ENCODE measurements around the gene NRF1.
A peak's percentile ranks its signal among the peaks of the same experiment; 100 is the strongest.

Gene NRF1

DNA sequence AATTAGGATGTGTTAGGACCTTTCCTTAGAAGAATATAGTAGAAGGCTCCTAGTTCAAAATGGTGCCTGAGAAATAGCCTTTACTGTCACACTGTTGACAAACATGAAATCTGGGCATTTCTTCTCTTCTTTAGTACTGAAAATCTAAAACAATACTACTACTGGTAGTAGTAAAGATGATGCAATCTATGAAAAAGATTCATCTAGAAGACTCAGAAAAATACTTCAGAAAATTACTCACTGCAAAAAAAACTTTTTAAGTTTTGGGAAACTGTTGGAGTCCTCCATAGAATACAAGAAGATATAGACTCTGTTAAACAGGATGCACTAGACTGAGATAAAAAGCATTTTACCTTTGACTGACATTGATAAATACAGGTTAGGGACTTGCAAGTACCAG lies 67.1 kb downstream of the NRF1 start:
- peaks cover 24% of the 10 kb centered on the region for H3K36me3 Mint-ChIP-seq

DNA sequence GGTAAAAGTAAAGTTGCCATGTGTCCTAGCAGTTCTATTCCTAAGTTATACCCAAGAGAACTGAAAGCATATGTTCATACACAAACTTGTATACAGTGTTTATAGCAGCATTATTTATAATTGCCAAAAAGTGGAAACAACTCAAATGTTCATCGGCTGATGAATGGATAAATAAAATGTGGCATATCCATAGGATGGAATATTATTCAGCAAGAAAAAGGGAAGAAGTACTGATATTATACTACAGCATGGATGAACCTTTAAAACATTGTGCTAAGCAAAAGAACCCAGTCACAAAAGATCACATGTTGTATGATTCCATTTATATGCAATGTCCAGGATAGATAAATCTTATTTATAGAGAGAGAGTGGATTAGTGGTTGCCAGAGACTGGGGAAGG lies 68.9 kb downstream of the NRF1 start:
- Mint-ChIP-seq H3K9me3 (peaks cover under 1% of the 10 kb centered on the region), H3K4me3 (no peak overlapping the region), H3K27ac (no peak overlapping the region), H3K27me3 (no peaks in the 10 kb centered on the region), H3K4me1 (no peaks in the 10 kb centered on the region), H3K36me3 (peaks cover 17% of the 10 kb centered on the region)

More for the DNA sequence above, 67.1 kb downstream of the NRF1 start:
- Mint-ChIP-seq H3K4me3 (no peak overlapping the region), H3K4me1 (no peaks in the 10 kb centered on the region), H3K27me3 (no peaks in the 10 kb centered on the region), H3K27ac (no peak overlapping the region), H3K9me3 (peaks cover 8% of the 10 kb centered on the region)

DNA sequence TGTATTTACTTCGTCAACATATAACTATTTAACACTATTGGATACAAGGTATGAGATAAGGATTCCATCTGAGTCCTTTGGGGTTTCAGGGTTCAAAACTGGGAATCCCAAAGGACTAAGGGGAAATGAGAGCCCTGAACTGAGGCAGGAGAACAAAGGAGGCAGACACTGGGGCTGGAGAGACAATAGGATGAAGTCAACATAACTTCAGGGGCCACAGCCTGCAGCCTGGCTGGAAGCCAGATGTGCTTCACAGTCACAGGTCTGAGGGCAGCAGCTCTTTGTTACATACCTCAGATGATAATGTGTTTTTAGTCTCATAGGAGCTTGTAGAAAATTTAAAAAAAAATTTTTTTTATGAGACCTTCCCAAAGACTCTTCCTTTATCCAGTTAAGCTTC lies 73.3 kb downstream of the NRF1 start:
- Mint-ChIP-seq H3K27me3 (no peaks in the 10 kb centered on the region), H3K4me3 (no peak overlapping the region), H3K36me3 (peaks cover 6% of the 10 kb centered on the region), H3K27ac (no peak overlapping the region), H3K9me3 (no peaks in the 10 kb centered on the region), H3K4me1 (no peaks in the 10 kb centered on the region)

DNA sequence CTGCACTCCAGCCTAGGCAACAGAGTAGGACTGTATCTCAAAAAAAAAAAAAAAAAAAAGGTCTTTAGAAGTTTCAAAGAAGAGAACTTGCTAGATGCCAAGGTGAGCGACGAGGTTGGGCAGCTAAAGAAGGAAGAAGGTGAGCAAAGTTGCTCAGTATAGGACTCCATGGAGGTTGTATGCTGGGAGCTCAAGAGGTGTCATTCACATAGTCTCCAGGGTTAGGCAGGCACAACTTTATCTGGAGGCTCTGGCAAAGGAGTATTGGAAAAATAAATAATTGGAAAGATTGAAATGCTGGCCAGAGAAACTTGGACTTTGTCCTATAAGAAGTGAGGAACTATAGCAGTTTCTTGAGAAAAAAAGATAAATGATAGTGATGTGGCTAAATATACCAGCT lies 74.5 kb downstream of the NRF1 start:
- Mint-ChIP-seq H3K36me3 (peaks cover 1% of the 10 kb centered on the region), H3K27me3 (no peaks in the 10 kb centered on the region), H3K27ac (no peak overlapping the region), H3K4me1 (no peaks in the 10 kb centered on the region), H3K9me3 (no peaks in the 10 kb centered on the region), H3K4me3 (no peak overlapping the region)

DNA sequence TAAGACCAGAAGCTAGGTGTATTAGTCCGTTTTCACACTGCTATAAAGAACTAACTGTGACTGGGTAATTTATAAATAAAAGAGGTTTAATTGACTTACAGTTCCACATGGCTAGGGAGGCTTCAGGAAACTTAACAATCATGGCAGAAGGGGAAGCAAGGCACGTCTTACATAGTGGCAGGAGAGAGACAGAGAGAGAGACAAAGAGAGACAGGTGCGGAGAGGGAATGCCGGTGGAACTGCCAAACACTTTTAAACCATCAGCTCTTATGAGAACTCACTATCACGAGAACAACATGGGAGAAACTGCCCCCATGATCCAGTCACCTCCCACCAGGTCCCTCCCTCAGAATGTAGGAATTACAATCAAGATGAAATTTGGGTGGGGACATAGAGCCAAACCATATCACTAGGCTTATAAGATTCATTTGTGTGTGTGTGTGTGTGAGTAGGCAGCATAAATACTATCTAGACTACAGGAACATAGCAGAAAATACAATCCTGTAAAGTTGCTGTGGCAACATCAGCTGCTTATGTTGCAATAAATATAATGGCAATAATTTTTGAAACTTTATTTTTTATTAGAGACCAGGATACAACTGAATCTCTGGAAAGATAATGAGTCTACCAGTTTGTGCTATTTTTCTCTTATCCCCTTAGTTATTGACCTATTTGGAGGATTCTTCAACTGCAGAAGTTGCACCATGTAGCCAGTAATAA lies 77.1 kb downstream of the NRF1 start:
- no peak overlapping the region for H3K27ac Mint-ChIP-seq
- no peaks in the 10 kb centered on the region for H3K27me3 Mint-ChIP-seq
- no peaks in the 10 kb centered on the region for H3K9me3 Mint-ChIP-seq
- no peaks in the 10 kb centered on the region for H3K4me1 Mint-ChIP-seq
- H3K4me3 Mint-ChIP-seq: no peak overlapping the region
- H3K36me3 Mint-ChIP-seq: peaks cover 12% of the 10 kb centered on the region

DNA sequence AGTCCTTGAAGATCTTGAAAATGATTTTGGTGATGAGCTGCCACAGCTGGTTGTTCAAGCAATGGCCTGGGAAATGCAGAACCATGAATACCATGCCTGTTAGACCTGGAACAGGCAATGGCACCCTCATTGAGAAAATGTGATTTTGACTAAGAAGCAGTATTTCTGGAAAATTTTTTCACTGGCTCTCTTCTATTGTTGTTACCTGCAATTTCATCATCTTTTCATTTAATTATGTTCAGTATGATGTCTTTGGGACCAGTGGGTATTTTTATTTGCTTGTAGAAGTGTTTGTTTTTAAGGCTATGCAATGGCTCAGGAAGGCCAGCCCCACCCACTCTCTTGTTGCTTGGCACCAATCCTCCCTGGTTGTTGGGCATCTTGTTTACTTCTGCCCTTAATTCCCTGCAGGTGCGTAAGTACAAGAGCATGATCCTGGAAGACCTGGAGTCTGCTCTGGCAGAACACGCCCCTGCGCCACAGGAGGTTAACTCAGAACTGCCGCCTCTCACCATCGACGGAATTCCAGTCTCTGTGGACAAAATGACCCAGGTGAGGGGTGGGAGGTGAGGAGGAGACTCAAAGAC lies 78.6 kb downstream of the NRF1 start:
- H3K27me3 Mint-ChIP-seq: no peaks in the 10 kb centered on the region

DNA sequence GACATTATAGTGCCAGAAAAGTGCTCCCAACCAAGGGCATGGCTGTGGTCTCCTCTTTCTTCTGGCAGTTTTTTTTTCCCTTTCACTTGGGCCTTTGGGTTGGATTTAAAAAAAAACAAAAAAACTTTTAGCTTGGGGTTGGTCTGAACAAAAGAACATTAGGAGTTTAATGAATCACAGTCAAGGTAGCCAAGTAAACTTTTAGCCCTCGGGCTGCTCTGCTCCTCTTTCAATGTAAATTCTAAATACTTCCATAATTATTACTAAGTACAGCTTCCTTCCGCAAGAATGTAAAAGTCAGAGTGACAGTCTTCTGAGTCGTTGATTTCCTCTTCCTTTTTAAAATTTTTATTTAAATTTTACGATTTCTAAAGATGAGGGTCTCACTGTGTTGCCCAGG lies 79.2 kb downstream of the NRF1 start:
- Mint-ChIP-seq H3K36me3 (peaks cover 13% of the 10 kb centered on the region), H3K9me3 (no peaks in the 10 kb centered on the region), H3K4me3 (no peak overlapping the region), H3K4me1 (no peaks in the 10 kb centered on the region), H3K27ac (no peak overlapping the region), H3K27me3 (no peaks in the 10 kb centered on the region)

More for the DNA sequence above, 78.6 kb downstream of the NRF1 start:
- Mint-ChIP-seq H3K9me3 (no peaks in the 10 kb centered on the region), H3K36me3 (peaks cover 13% of the 10 kb centered on the region), H3K4me1 (no peaks in the 10 kb centered on the region), H3K27ac (no peak overlapping the region), H3K4me3 (no peak overlapping the region)

DNA sequence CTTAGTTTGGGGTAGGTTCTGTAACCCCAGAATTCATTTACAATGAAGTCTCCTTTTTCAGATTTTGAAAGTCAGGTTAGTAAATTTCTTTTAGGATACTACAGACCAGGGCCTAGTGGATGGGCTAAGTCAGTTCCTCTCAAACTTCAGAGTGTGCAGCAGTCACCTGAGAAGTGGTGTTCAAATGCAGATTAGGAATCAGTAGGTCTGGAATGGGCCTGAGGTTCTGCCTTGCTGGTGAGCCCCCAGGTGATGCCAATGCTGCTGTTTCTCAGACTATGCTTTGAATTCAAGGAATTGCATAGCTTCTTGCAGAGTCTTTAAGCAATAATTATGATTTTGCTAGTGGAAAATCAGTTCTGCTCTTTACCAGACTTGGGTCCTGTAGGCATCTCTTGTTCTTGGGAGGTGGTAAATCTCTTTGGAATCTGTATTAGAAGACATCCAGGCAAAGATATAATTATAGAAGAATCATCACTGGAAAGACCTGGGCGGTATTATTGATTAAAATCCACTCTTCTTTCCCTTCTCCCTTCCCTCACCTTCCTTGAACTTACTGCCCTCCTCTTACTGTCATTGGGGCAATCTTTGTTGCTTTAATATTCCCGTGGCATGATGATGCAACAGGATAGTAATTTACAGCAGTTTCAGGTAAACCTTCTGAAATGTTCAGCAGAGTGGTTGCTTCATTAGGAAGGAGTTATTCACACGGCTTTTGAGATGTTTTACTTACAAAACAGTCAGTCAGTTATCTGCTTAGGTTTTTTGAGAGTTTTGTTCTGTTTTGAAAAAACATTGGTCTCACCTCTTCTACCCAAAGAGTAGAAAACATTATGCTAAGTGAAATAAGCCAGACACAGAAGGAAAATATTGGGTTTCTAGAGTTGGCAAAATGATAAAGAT lies 87.2 kb downstream of the NRF1 start:
- H3K27me3 Mint-ChIP-seq: no peaks in the 10 kb centered on the region
- H3K27ac Mint-ChIP-seq: peak overlapping the region; percentile 72

DNA sequence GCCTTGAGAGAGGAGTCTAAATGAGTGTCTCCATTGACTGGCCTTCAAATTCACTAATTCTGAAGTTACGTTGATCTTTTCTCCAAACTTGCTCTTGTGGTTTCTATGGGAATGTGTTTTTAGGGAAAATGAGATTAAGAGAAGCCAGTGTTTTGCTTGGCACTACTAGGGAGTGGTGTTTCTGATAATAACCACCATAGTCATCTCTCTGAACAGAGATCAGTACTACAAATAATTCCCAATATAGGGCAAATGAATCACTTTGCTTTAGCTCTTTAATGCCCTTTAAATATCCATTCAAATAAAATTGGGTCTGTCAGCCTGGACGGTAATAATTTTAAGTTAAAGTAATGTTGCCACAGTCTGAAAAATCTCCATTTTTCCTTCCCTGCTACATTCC lies 90.8 kb downstream of the NRF1 start:
- no peaks in the 10 kb centered on the region for H3K27me3 Mint-ChIP-seq
- no peaks in the 10 kb centered on the region for H3K9me3 Mint-ChIP-seq
- no peak overlapping the region for H3K4me3 Mint-ChIP-seq
- H3K36me3 Mint-ChIP-seq: peaks cover 9% of the 10 kb centered on the region
- H3K4me1 Mint-ChIP-seq: peaks cover 17% of the 10 kb centered on the region
- H3K27ac Mint-ChIP-seq: no peak overlapping the region

More for the DNA sequence above, 87.2 kb downstream of the NRF1 start:
- Mint-ChIP-seq H3K9me3 (no peaks in the 10 kb centered on the region), H3K4me3 (no peak overlapping the region), H3K4me1 (peaks cover 4% of the 10 kb centered on the region), H3K36me3 (peaks cover 3% of the 10 kb centered on the region)

DNA sequence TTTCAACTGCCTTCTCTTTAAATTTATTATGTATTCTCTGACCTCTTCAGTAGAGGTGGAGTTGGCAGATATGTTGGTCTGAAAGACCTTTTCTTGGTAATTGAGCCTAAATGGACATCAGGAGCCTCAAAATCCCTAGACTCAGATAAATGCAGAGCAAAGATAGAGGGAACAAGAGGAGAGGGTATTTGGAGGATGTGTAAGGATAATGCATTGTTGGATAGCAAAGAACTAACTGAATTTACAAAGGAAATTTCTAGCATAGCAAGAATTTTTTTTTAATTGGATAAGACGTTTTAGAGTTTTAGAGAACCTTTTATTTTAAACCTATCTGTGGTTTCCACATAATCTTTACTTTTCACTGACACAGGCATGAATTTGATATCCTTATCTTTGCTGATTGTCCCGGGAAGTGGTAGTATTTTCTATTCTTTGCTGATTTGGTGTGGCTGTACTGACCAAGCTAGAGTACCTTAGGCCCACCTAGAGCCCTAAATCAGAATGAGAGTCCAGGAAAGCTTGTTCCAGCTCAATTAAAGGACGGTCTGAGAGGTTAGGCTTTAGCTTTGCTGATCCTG lies 91.3 kb downstream of the NRF1 start:
- Mint-ChIP-seq H3K27me3 (no peaks in the 10 kb centered on the region), H3K4me1 (peaks cover 22% of the 10 kb centered on the region), H3K4me3 (no peak overlapping the region), H3K9me3 (no peaks in the 10 kb centered on the region), H3K36me3 (peaks cover 9% of the 10 kb centered on the region), H3K27ac (no peak overlapping the region)

DNA sequence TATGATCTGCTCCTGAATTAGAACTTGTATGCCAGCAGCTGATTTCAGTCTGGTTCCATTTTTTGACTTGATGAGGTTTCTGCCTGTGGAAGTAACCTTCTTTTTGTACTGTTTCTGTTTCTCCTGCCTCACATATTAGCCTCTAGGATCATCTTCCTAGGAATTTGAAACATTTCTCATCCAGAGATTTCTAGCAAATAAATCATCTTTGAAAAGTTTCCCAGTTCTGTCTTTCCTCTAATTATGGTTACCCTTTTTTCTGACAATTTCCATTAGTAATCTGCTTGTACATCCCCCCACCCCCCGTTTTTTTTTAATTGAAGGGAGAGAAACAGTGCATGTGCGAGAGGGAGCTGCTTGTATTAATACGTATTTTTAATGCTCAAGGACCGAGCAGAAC lies 92.2 kb downstream of the NRF1 start:
- no peaks in the 10 kb centered on the region for H3K9me3 Mint-ChIP-seq
- peaks cover 26% of the 10 kb centered on the region for H3K4me1 Mint-ChIP-seq
- peak overlapping the region; percentile 6 for H3K27ac Mint-ChIP-seq
- no peak overlapping the region for H3K4me3 Mint-ChIP-seq
- H3K36me3 Mint-ChIP-seq: peaks cover 9% of the 10 kb centered on the region
- H3K27me3 Mint-ChIP-seq: no peaks in the 10 kb centered on the region

DNA sequence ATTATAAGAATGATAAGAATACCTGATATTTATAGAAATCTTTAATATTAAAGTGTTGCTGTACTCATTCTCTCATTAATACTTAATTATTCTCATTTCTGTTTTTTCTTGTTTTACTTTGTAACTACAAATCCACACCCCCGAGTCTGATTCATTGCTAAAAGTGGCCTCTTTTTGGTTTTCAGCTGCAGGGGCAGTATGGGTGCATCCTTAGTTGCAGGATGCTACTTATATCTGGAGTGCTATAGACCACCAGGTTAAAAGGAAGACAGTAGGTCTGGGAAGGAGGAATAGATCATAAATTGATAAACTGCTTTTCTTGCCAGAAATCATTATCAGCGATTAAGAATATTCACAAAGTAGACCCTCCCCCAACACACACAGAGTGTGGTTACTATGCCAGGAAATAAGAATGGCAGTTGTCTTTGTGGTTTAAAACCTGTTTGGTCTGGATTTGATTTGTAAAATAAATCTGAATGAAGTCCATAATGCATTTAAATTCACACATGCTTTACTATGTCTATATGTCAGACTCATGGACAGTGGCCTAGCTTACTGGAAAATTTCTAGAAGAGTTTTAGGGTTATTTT lies 96.5 kb downstream of the NRF1 start:
- Mint-ChIP-seq H3K36me3 (peaks cover 16% of the 10 kb centered on the region), H3K4me1 (peaks cover 22% of the 10 kb centered on the region), H3K4me3 (no peak overlapping the region), H3K9me3 (no peaks in the 10 kb centered on the region), H3K27ac (no peak overlapping the region), H3K27me3 (no peaks in the 10 kb centered on the region)

DNA sequence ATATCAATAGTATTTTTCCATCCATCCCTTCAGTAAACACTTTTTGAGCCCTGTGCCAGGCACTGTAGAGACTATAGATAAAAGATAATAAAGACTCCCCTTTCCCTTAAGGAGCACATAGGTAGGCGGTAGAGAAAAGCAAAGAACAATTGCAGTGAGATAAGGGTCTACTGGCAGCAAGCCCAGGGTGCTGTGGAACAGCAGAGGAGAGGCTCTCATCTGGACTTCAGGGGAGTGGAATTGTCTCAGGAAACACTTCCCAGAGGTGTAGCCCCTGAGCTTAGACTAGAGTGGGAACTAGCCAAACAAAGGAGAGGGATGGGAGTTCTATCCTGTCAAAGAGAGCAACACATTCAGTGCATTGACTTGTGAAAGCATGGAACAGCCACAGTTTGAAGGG lies 102.0 kb downstream of the NRF1 start:
- Mint-ChIP-seq H3K4me1 (no peaks in the 10 kb centered on the region), H3K27ac (no peak overlapping the region), H3K27me3 (no peaks in the 10 kb centered on the region), H3K4me3 (no peak overlapping the region), H3K36me3 (peaks cover 21% of the 10 kb centered on the region), H3K9me3 (no peaks in the 10 kb centered on the region)

DNA sequence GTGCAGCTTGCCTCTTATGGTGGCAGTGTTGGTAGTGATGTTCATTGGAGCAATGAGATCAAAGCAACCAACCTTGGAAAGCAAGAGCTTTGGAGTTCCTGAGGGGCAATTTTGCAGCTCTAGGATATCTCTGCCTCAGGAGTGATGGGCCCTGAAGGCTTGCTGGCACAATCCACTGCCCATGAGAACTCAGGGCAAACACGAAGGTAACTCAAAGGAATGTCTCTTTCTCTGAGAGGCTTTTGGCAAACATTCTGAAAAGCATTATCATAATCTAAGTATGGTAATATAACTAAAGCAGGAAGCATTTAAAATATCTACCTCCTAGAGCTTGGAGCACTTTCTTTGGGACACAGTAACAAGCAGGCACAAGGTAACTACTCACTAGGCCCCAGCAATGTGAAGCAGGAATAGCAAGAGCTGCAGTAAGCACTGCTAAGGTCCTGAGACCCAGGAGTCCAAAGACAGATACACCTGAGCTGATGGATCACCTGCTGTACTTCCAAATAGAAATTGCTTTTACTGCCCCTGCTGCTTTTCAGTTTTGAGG lies 103.1 kb downstream of the NRF1 start:
- no peaks in the 10 kb centered on the region for H3K9me3 Mint-ChIP-seq
- no peak overlapping the region for H3K4me3 Mint-ChIP-seq
- no peaks in the 10 kb centered on the region for H3K4me1 Mint-ChIP-seq
- no peaks in the 10 kb centered on the region for H3K27me3 Mint-ChIP-seq
- H3K27ac Mint-ChIP-seq: no peak overlapping the region
- H3K36me3 Mint-ChIP-seq: peaks cover 19% of the 10 kb centered on the region

Measured in activated naive CD4-positive, alpha-beta T cell treated with anti-CD3 and anti-CD28 coated beads, Interleukin-2, amount 50 U/mL, for 24 hours (primary cell).